ENCODE results near the gene CGB1. TPM values are rescaled to one million over a fixed set of nuclear protein-coding genes. Genes with fewer than 3 reads are reported as not detected.

CGB1 gene
- total and polyA plus RNA-seq, 2 of the 8 experiments (the other 6 are each of a cell fraction or from before 2014, with no cell fraction given) = not detected

- H3K18ac ChIP-seq (ENCODE audit: extremely low read depth, low read length) = no peak overlapping the region
- H2AFZ ChIP-seq (ENCODE audit: low read length) = no peak overlapping the region
- peak overlapping the region; percentile 82 for H2BK5ac ChIP-seq (ENCODE audit: low read depth, low read length)
- H3K4me1 ChIP-seq (replicated peaks in 1 of 4; ENCODE audit: control insufficient read depth in 3 of 4, insufficient read depth in 4 of 4, low read length in 3 of 4) = peaks cover 0 to 6% (median 2%) of the 10 kb centered on the region in 4 experiments; a peak in 2 of 7 replicates
- H3K4me3 ChIP-seq (ENCODE audit: extremely low read depth in 1 of 4, insufficient read depth in 2 of 4, low read depth in 3 of 4, low read length in 4 of 4) = no peak overlapping the region
- no peak overlapping the region for H2BK15ac ChIP-seq (ENCODE audit: low read length)
- H3K27me3 ChIP-seq (replicated peaks in 1 of 4; ENCODE audit: control insufficient read depth in 3 of 4, extremely low read depth in 1 of 4, insufficient read depth in 3 of 4, low read length in 3 of 4) = no peaks in the 10 kb centered on the region
- H3K56ac ChIP-seq (replicated peaks; ENCODE audit: insufficient read length, low read depth, low read length) = no peak overlapping the region
- no peak overlapping the region for H3K4me2 ChIP-seq (ENCODE audit: insufficient read depth in 1 of 2, low read depth in 2 of 2, low read length in 2 of 2)
- no peak overlapping the region for H3K4ac ChIP-seq (replicated peaks; ENCODE audit: insufficient read length, low read depth, low read length)
- no peak overlapping the region for H4K5ac ChIP-seq (ENCODE audit: insufficient read length, low read depth, low read length)
- DNase-seq (ENCODE audit: low read depth in 1 of 2, low spot score in 2 of 2) = peak; percentile 59 to 88
- peaks cover 4 to 8% of the 10 kb centered on the region in 2 experiments for H4K20me1 ChIP-seq (replicated peaks in 1 of 2; ENCODE audit: control insufficient read depth in 1 of 2, insufficient read depth in 2 of 2, low read length in 2 of 2)
- FAIRE-seq = peak; percentile 32
- H4K8ac ChIP-seq (ENCODE audit: extremely low read depth, insufficient read depth, low read length) = no peak overlapping the region
- H2BK12ac ChIP-seq (ENCODE audit: low read depth, low read length) = 0 out of 2 replicates have a peak overlapping the region, but pooled peaks have one; percentile 39
- no peak overlapping the region for H4K91ac ChIP-seq (replicated peaks; ENCODE audit: insufficient read length, low read length)
- no peak overlapping the region for H2BK20ac ChIP-seq (ENCODE audit: low read length)
- no peak overlapping the region for H3K14ac ChIP-seq (ENCODE audit: insufficient read length)
- POLR2A ChIA-PET (ENCODE audit: partially characterized antibody) = interaction anchor here (0.8 to 1.9 kb wide), 4 partner anchors 10 to 23 kb away, joined by 3 to 11 read pairs (median 6); no protein-coding TSS in a partner anchor
- 55% methylated on average over 16 of the region's 16 CpGs; no CpG with 5 or more reads in 1 of the 2 experiments for WGBS, 2 experiments (ENCODE audit: extremely low coverage in 1 of 2, insufficient coverage in 1 of 2, insufficient read length in 1 of 2, insufficient replicate concordance in 2 of 2, low coverage in 1 of 2, low lambda C conversion rate in 2 of 2, missing lambda C conversion rate in 1 of 2)
- H3K36me3 ChIP-seq (ENCODE audit: control insufficient read depth in 2 of 4, insufficient read depth in 4 of 4, low read length in 3 of 4) = peaks cover 3 to 19% (median 14%) of the 10 kb centered on the region in 4 experiments
- H3K27ac ChIP-seq (ENCODE audit: low read depth, low read length) = no peak overlapping the region
- H3K79me1 ChIP-seq (ENCODE audit: low read depth, low read length) = peaks cover 7% of the 10 kb centered on the region
- peak overlapping the region; percentile 25; the same call in 1 of the 2 replicates for H2AK5ac ChIP-seq (ENCODE audit: low read depth, low read length)
- peak overlapping the region in 2 of 4 experiments; percentile 17 to 20; a peak in 2 of 7 replicates for H3K9ac ChIP-seq (replicated peaks in 1 of 4; ENCODE audit: extremely low read depth in 1 of 4, low read depth in 3 of 4, low read length in 3 of 4)
- no peak overlapping the region for H2BK120ac ChIP-seq (replicated peaks; ENCODE audit: low read depth, low read length)
- peaks cover 6 to 19% of the 10 kb centered on the region in 2 experiments; a peak in 3 of 4 replicates for H3K79me2 ChIP-seq (ENCODE audit: control insufficient read depth in 1 of 2, insufficient read depth in 2 of 2, low read length in 2 of 2)
- CTCF ChIA-PET (ENCODE audit: partially characterized antibody) = interaction anchor here (0.7 to 6.2 kb wide), 28 partner anchors 9 to 225 kb away, joined by 3 to 66 read pairs (median 4); partner anchors contain the start of genes CGB7, CGB8, KCNA7 and LHB
- no peaks in the 10 kb centered on the region for H3K23me2 ChIP-seq (ENCODE audit: low read depth, low read length)
- H3K23ac ChIP-seq (ENCODE audit: insufficient read length) = no peak overlapping the region
- no peaks in the 10 kb centered on the region for H3K9me3 ChIP-seq (ENCODE audit: insufficient read depth in 2 of 2, low read depth in 1 of 2, low read length in 1 of 2)
- no peak for TF ChIP-seq SRF (IDR thresholded peaks at IDR 0.05; ENCODE audit: low read depth, low read length)
- no peak for TF ChIP-seq CBX8 (IDR thresholded peaks at IDR 0.05; ENCODE audit: borderline replicate concordance, low read depth, low read length)
- no peak for TF ChIP-seq GTF2F1 (IDR thresholded peaks at IDR 0.05; ENCODE audit: borderline replicate concordance, low read depth, low read length)
- TF ChIP-seq RAD21 (IDR thresholded peaks at IDR 0.05 in 1 of 2, conservative IDR thresholded peaks at IDR 0.05 in 1 of 2; ENCODE audit: low read depth in 2 of 2, low read length in 2 of 2) = peak; percentile 69 to 72
- TF ChIP-seq TBP (IDR thresholded peaks at IDR 0.05; ENCODE audit: low read depth, low read length) = peak; percentile 48; the same call in 1 of the 2 replicates
- TF ChIP-seq CREB1 (IDR thresholded peaks at IDR 0.05) = peak; percentile 29; the same call in 1 of the 2 replicates
- TF ChIP-seq, protein P1, sequence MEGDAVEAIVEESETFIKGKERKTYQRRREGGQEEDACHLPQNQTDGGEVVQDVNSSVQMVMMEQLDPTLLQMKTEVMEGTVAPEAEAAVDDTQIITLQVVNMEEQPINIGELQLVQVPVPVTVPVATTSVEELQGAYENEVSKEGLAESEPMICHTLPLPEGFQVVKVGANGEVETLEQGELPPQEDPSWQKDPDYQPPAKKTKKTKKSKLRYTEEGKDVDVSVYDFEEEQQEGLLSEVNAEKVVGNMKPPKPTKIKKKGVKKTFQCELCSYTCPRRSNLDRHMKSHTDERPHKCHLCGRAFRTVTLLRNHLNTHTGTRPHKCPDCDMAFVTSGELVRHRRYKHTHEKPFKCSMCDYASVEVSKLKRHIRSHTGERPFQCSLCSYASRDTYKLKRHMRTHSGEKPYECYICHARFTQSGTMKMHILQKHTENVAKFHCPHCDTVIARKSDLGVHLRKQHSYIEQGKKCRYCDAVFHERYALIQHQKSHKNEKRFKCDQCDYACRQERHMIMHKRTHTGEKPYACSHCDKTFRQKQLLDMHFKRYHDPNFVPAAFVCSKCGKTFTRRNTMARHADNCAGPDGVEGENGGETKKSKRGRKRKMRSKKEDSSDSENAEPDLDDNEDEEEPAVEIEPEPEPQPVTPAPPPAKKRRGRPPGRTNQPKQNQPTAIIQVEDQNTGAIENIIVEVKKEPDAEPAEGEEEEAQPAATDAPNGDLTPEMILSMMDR (IDR thresholded peaks at IDR 0.05; ENCODE audit: control extremely low read depth in 1 of 3, insufficient read depth in 1 of 3, low read depth in 1 of 3, low read length in 3 of 3) = peak; percentile 81 to 98 (median 97)
- TF ChIP-seq POLR2AphosphoS5 (IDR thresholded peaks at IDR 0.05; ENCODE audit: low read depth, low read length) = no peak
Observed at GRCh38 chr19:48999481-49000325, 37.0 kb downstream of the CGB1 start.

All from H1 (cell line).